ENCODE data around the gene AKAP11.
A peak's percentile ranks its signal among the peaks of the same experiment; 100 is the strongest.

AKAP11 gene

GRCh38 chr13:42328672-42329071, 56.7 kb downstream of the AKAP11 start:
- Histone ChIP-seq H2BK120ac (ENCODE audit: low read depth, low read length) (no peak overlapping the region), H2AK5ac (ENCODE audit: low read length, severe bottlenecking) (no peak overlapping the region), H3K4me3 (ENCODE audit: insufficient read depth in 1 of 2, low read depth in 1 of 2, low read length in 2 of 2) (no peak overlapping the region), H3K4me1 (ENCODE audit: control insufficient read depth, insufficient read depth, low read depth, low read length) (no peaks in the 10 kb centered on the region), H3K23ac (ENCODE audit: low read length in 2 of 2) (no peak overlapping the region), H3K14ac (ENCODE audit: low read length in 2 of 2) (no peak overlapping the region), H3K79me1 (replicated peaks; ENCODE audit: low read length, poor library complexity, severe bottlenecking) (no peaks in the 10 kb centered on the region), H3K9ac (ENCODE audit: low read length) (no peak overlapping the region), H2BK15ac (ENCODE audit: low read depth, poor library complexity, severe bottlenecking) (no peak overlapping the region), H2BK5ac (ENCODE audit: low read depth, low read length, poor library complexity, severe bottlenecking) (no peak overlapping the region), H3K27me3 (ENCODE audit: control insufficient read depth in 1 of 2, insufficient read depth in 1 of 2, low read length in 2 of 2) (no peaks in the 10 kb centered on the region), H4K91ac (ENCODE audit: low read length) (no peak overlapping the region), H3K36me3 (ENCODE audit: control insufficient read depth in 1 of 2, insufficient read depth in 2 of 2, low read depth in 1 of 2, low read length in 2 of 2) (peaks cover 0 to 4% of the 10 kb centered on the region in 2 experiments), H4K8ac (ENCODE audit: low read length) (no peak overlapping the region), H3K27ac (ENCODE audit: low read length, poor library complexity, severe bottlenecking) (no peak overlapping the region), H2AFZ (ENCODE audit: low read depth, low read length) (no peak overlapping the region), H3K9me3 (ENCODE audit: control insufficient read depth, low read length) (no peaks in the 10 kb centered on the region), H3K4me2 (ENCODE audit: low read length, poor library complexity, severe bottlenecking) (no peak overlapping the region), H2BK12ac (ENCODE audit: low read length in 2 of 2) (no peak overlapping the region), H3K4ac (ENCODE audit: low read depth in 1 of 2, low read length in 2 of 2) (no peak overlapping the region), H3K18ac (ENCODE audit: low read depth in 1 of 2, low read length in 2 of 2) (no peak overlapping the region)
- DNase-seq = peak; percentile 12

GRCh38 chr13:42329239-42329638, 57.3 kb downstream of the AKAP11 start:
- Histone ChIP-seq H3K4me1 (ENCODE audit: control insufficient read depth, insufficient read depth, low read depth, low read length) (peaks cover 2% of the 10 kb centered on the region), H4K91ac (ENCODE audit: low read length) (no peak overlapping the region), H3K23ac (ENCODE audit: low read length in 2 of 2) (no peak overlapping the region), H3K4me3 (ENCODE audit: insufficient read depth in 1 of 2, low read depth in 1 of 2, low read length in 2 of 2) (no peak overlapping the region), H3K79me1 (replicated peaks; ENCODE audit: low read length, poor library complexity, severe bottlenecking) (no peaks in the 10 kb centered on the region), H2BK12ac (ENCODE audit: low read length in 2 of 2) (no peak overlapping the region), H2AK5ac (ENCODE audit: low read length, severe bottlenecking) (no peak overlapping the region), H2BK120ac (ENCODE audit: low read depth, low read length) (no peak overlapping the region), H2BK5ac (ENCODE audit: low read depth, low read length, poor library complexity, severe bottlenecking) (no peak overlapping the region), H2BK15ac (ENCODE audit: low read depth, poor library complexity, severe bottlenecking) (no peak overlapping the region), H3K9me3 (ENCODE audit: control insufficient read depth, low read length) (no peaks in the 10 kb centered on the region), H3K27me3 (ENCODE audit: control insufficient read depth in 1 of 2, insufficient read depth in 1 of 2, low read length in 2 of 2) (no peaks in the 10 kb centered on the region), H3K36me3 (ENCODE audit: control insufficient read depth in 1 of 2, insufficient read depth in 2 of 2, low read depth in 1 of 2, low read length in 2 of 2) (no peaks in the 10 kb centered on the region), H3K18ac (ENCODE audit: low read depth in 1 of 2, low read length in 2 of 2) (no peak overlapping the region), H3K9ac (ENCODE audit: low read length) (no peak overlapping the region), H2AFZ (ENCODE audit: low read depth, low read length) (no peak overlapping the region), H3K4me2 (ENCODE audit: low read length, poor library complexity, severe bottlenecking) (no peak overlapping the region), H4K8ac (ENCODE audit: low read length) (no peak overlapping the region), H3K4ac (ENCODE audit: low read depth in 1 of 2, low read length in 2 of 2) (no peak overlapping the region), H3K27ac (ENCODE audit: low read length, poor library complexity, severe bottlenecking) (no peak overlapping the region), H3K14ac (ENCODE audit: low read length in 2 of 2) (no peak overlapping the region)
- DNase-seq = no peak

GRCh38 chr13:42331009-42331408, 59.1 kb downstream of the AKAP11 start:
- Histone ChIP-seq H3K4me1 (ENCODE audit: control insufficient read depth, insufficient read depth, low read depth, low read length) (peaks cover 2% of the 10 kb centered on the region), H4K8ac (ENCODE audit: low read length) (no peak overlapping the region), H3K23ac (ENCODE audit: low read length in 2 of 2) (no peak overlapping the region), H3K79me1 (replicated peaks; ENCODE audit: low read length, poor library complexity, severe bottlenecking) (no peaks in the 10 kb centered on the region), H4K91ac (ENCODE audit: low read length) (no peak overlapping the region), H2AK5ac (ENCODE audit: low read length, severe bottlenecking) (no peak overlapping the region), H3K4me3 (ENCODE audit: insufficient read depth in 1 of 2, low read depth in 1 of 2, low read length in 2 of 2) (no peak overlapping the region), H3K4ac (ENCODE audit: low read depth in 1 of 2, low read length in 2 of 2) (no peak overlapping the region), H2BK15ac (ENCODE audit: low read depth, poor library complexity, severe bottlenecking) (no peak overlapping the region), H2BK12ac (ENCODE audit: low read length in 2 of 2) (no peak overlapping the region), H3K4me2 (ENCODE audit: low read length, poor library complexity, severe bottlenecking) (no peak overlapping the region), H2BK5ac (ENCODE audit: low read depth, low read length, poor library complexity, severe bottlenecking) (no peak overlapping the region), H3K27me3 (ENCODE audit: control insufficient read depth in 1 of 2, insufficient read depth in 1 of 2, low read length in 2 of 2) (no peaks in the 10 kb centered on the region), H3K9me3 (ENCODE audit: control insufficient read depth, low read length) (no peaks in the 10 kb centered on the region), H2AFZ (ENCODE audit: low read depth, low read length) (no peak overlapping the region), H3K14ac (ENCODE audit: low read length in 2 of 2) (no peak overlapping the region), H3K18ac (ENCODE audit: low read depth in 1 of 2, low read length in 2 of 2) (no peak overlapping the region), H3K27ac (ENCODE audit: low read length, poor library complexity, severe bottlenecking) (no peak overlapping the region), H3K36me3 (ENCODE audit: control insufficient read depth in 1 of 2, insufficient read depth in 2 of 2, low read depth in 1 of 2, low read length in 2 of 2) (no peaks in the 10 kb centered on the region), H3K9ac (ENCODE audit: low read length) (no peak overlapping the region), H2BK120ac (ENCODE audit: low read depth, low read length) (no peak overlapping the region)
- no peak for DNase-seq

GRCh38 chr13:42333613-42334328, 61.8 kb downstream of the AKAP11 start:
- Histone ChIP-seq H3K18ac (ENCODE audit: low read depth in 1 of 2, low read length in 2 of 2) (no peak overlapping the region), H3K36me3 (ENCODE audit: control insufficient read depth in 1 of 2, insufficient read depth in 2 of 2, low read depth in 1 of 2, low read length in 2 of 2) (no peaks in the 10 kb centered on the region), H3K27ac (ENCODE audit: low read length, poor library complexity, severe bottlenecking) (no peak overlapping the region), H3K9me3 (ENCODE audit: control insufficient read depth, low read length) (no peaks in the 10 kb centered on the region), H3K4ac (ENCODE audit: low read depth in 1 of 2, low read length in 2 of 2) (no peak overlapping the region), H2AK5ac (ENCODE audit: low read length, severe bottlenecking) (no peak overlapping the region), H2BK15ac (ENCODE audit: low read depth, poor library complexity, severe bottlenecking) (no peak overlapping the region), H3K27me3 (ENCODE audit: control insufficient read depth in 1 of 2, insufficient read depth in 1 of 2, low read length in 2 of 2) (peaks cover 0 to 3% of the 10 kb centered on the region in 2 experiments), H3K14ac (ENCODE audit: low read length in 2 of 2) (no peak overlapping the region), H2BK120ac (ENCODE audit: low read depth, low read length) (no peak overlapping the region), H3K79me1 (replicated peaks; ENCODE audit: low read length, poor library complexity, severe bottlenecking) (no peaks in the 10 kb centered on the region), H2AFZ (ENCODE audit: low read depth, low read length) (no peak overlapping the region), H3K4me1 (ENCODE audit: control insufficient read depth, insufficient read depth, low read depth, low read length) (peaks cover 2% of the 10 kb centered on the region), H3K23ac (ENCODE audit: low read length in 2 of 2) (no peak overlapping the region), H3K9ac (ENCODE audit: low read length) (peak overlapping the region; percentile 44), H4K91ac (ENCODE audit: low read length) (peak overlapping the region; percentile 18), H3K4me3 (ENCODE audit: insufficient read depth in 1 of 2, low read depth in 1 of 2, low read length in 2 of 2) (no peak overlapping the region), H2BK5ac (ENCODE audit: low read depth, low read length, poor library complexity, severe bottlenecking) (no peak overlapping the region), H4K8ac (ENCODE audit: low read length) (peak overlapping the region; percentile 39), H3K4me2 (ENCODE audit: low read length, poor library complexity, severe bottlenecking) (no peak overlapping the region), H2BK12ac (ENCODE audit: low read length in 2 of 2) (peak overlapping the region in 1 of 2 experiments; percentile 57)
- 73% methylated on average over 12 of the region's 12 CpGs for WGBS
- DNase-seq = peak; percentile 70

Measured in mesenchymal stem cell (in vitro differentiated cells and primary cell).